Osteocyte (in vitro differentiated cells): ENCODE measurements around the gene RAB31. TPM values are rescaled to one million over a fixed set of nuclear protein-coding genes. Genes with fewer than 3 reads are reported as not detected.

Experiments used
- DNase-seq: peaks from one replicate; pipeline ENCODE4 v3.0.0; 2021; ENCODE audit warnings: mixed read lengths; ENCODE audit not compliant: unreplicated experiment; ENCODE audit errors: extremely low spot score
- H3K27ac Mint-ChIP-seq: one replicate; pipeline ENCODE4 v1.8.0; 2021; ENCODE audit warnings: mild to moderate bottlenecking, mixed read lengths; ENCODE audit not compliant: unreplicated experiment
- H3K27me3 Mint-ChIP-seq: one replicate; pipeline ENCODE4 v1.8.0; 2021; ENCODE audit warnings: mixed read lengths; ENCODE audit not compliant: unreplicated experiment
- H3K36me3 Mint-ChIP-seq: one replicate; pipeline ENCODE4 v1.8.0; 2021; ENCODE audit warnings: mixed read lengths; ENCODE audit not compliant: unreplicated experiment
- H3K4me1 Mint-ChIP-seq: one replicate; pipeline ENCODE4 v1.8.0; 2021; ENCODE audit warnings: mixed read lengths; ENCODE audit not compliant: unreplicated experiment
- H3K4me3 Mint-ChIP-seq: one replicate; pipeline ENCODE4 v1.8.0; 2021; ENCODE audit warnings: mild to moderate bottlenecking, moderate library complexity, mixed read lengths; ENCODE audit not compliant: unreplicated experiment
- H3K9me3 Mint-ChIP-seq: one replicate; pipeline ENCODE4 v1.8.0; 2021; ENCODE audit warnings: mixed read lengths; ENCODE audit not compliant: unreplicated experiment
- CTCF ChIP-seq: fragments of 200-600 bp; sonication (generic); IDR thresholded peaks from 2 replicates; pipeline ENCODE4 v1.5.0; 2021; ENCODE audit warnings: antibody characterized with exemption, mild to moderate bottlenecking, moderate library complexity
- total RNA-seq: library from RNA; stranded (reverse); gene quantifications from 2 replicates; pipeline ENCODE4 v1.2.1, GENCODE V29; 2021

Gene RAB31
- total RNA-seq, 1 donor from 2014 or later = 90.8 TPM

GRCh38 chr18:9750112-9750511 is 42.0 kb downstream of the RAB31 start:
- peak overlapping the region; percentile 29 for H3K27ac Mint-ChIP-seq
- H3K4me1 Mint-ChIP-seq = peaks cover 11% of the 10 kb centered on the region
- no peaks in the 10 kb centered on the region for H3K27me3 Mint-ChIP-seq
- DNase-seq = peak; percentile 42
- no peaks in the 10 kb centered on the region for H3K36me3 Mint-ChIP-seq
- no peak for TF ChIP-seq CTCF
- no peak overlapping the region for H3K4me3 Mint-ChIP-seq
- no peaks in the 10 kb centered on the region for H3K9me3 Mint-ChIP-seq

GRCh38 chr18:9750606-9751304 is 42.7 kb downstream of the RAB31 start:
- DNase-seq = peak; percentile 53
- no peak overlapping the region for H3K4me3 Mint-ChIP-seq
- no peak overlapping the region for H3K27ac Mint-ChIP-seq
- peaks cover 15% of the 10 kb centered on the region for H3K4me1 Mint-ChIP-seq
- no peaks in the 10 kb centered on the region for H3K36me3 Mint-ChIP-seq
- no peak for TF ChIP-seq CTCF
- H3K9me3 Mint-ChIP-seq = no peaks in the 10 kb centered on the region
- H3K27me3 Mint-ChIP-seq = no peaks in the 10 kb centered on the region

GRCh38 chr18:9751371-9752031 is 43.4 kb downstream of the RAB31 start:
- no peaks in the 10 kb centered on the region for H3K9me3 Mint-ChIP-seq
- peak; percentile 60 for DNase-seq
- no peak for TF ChIP-seq CTCF
- H3K27ac Mint-ChIP-seq = no peak overlapping the region
- H3K4me3 Mint-ChIP-seq = no peak overlapping the region
- peaks cover 16% of the 10 kb centered on the region for H3K4me1 Mint-ChIP-seq
- no peaks in the 10 kb centered on the region for H3K36me3 Mint-ChIP-seq
- no peaks in the 10 kb centered on the region for H3K27me3 Mint-ChIP-seq

- no peak overlapping the region for H3K4me3 Mint-ChIP-seq
- TF ChIP-seq CTCF = no peak
- no peaks in the 10 kb centered on the region for H3K27me3 Mint-ChIP-seq
- peaks cover 31% of the 10 kb centered on the region for H3K4me1 Mint-ChIP-seq
- DNase-seq = no peak
- no peak overlapping the region for H3K27ac Mint-ChIP-seq
- no peaks in the 10 kb centered on the region for H3K9me3 Mint-ChIP-seq
- no peaks in the 10 kb centered on the region for H3K36me3 Mint-ChIP-seq
Measured at GRCh38 chr18:9753846-9754245, 45.7 kb downstream of the RAB31 start.

GRCh38 chr18:9755110-9755509 is 47.0 kb downstream of the RAB31 start:
- DNase-seq = no peak
- H3K27me3 Mint-ChIP-seq = no peaks in the 10 kb centered on the region
- no peak for TF ChIP-seq CTCF
- no peak overlapping the region for H3K27ac Mint-ChIP-seq
- H3K36me3 Mint-ChIP-seq = no peaks in the 10 kb centered on the region
- peaks cover 27% of the 10 kb centered on the region for H3K4me1 Mint-ChIP-seq
- no peaks in the 10 kb centered on the region for H3K9me3 Mint-ChIP-seq
- no peak overlapping the region for H3K4me3 Mint-ChIP-seq
